HepG2 (cell line): ENCODE measurements around the gene INPP1. TPM values are rescaled to one million over a fixed set of nuclear protein-coding genes. Genes with fewer than 3 reads are reported as not detected.

ENCODE experiments used
- ATF7-NPFF ChIP-seq: sonication (generic); formaldehyde crosslinking; IDR thresholded peaks from 2 replicates; pipeline ENCODE4 v1.8.1; 2023; ENCODE audit warnings: mild to moderate bottlenecking, low read depth, missing genetic modification reagents, moderate library complexity
- BRD4 ChIP-seq: sonication (generic); formaldehyde crosslinking; IDR thresholded peaks from 2 replicates; pipeline ENCODE4 v1.4.0; 2020; ENCODE audit warnings: missing genetic modification reagents
- CBX5 ChIP-seq: sonication (generic); formaldehyde crosslinking; IDR thresholded peaks from 2 replicates; pipeline ENCODE4 v1.4.0; 2020; ENCODE audit warnings: missing genetic modification reagents, borderline replicate concordance
- KLF9 ChIP-seq: IDR thresholded peaks from 2 replicates; pipeline ENCODE4 v1.6.1; 2016; ENCODE audit warnings: low read depth
- SAP130 ChIP-seq: IDR thresholded peaks from 2 replicates; pipeline ENCODE4 v1.6.1; 2016; ENCODE audit warnings: low read depth
- ZBTB7A ChIP-seq: sonication (generic); formaldehyde crosslinking; IDR thresholded peaks from 2 replicates; pipeline ENCODE4 v1.8.0; 2022; ENCODE audit warnings: mild to moderate bottlenecking, missing genetic modification reagents
- ZNF703 ChIP-seq: sonication (generic); formaldehyde crosslinking; IDR thresholded peaks from 2 replicates; pipeline ENCODE4 v1.5.1; 2020; ENCODE audit warnings: missing genetic modification reagents, mild to moderate bottlenecking, moderate library complexity, borderline replicate concordance
- ZNF746 ChIP-seq: sonication (generic); formaldehyde crosslinking; IDR thresholded peaks from 2 replicates; pipeline ENCODE4 v1.8.0; 2022; ENCODE audit warnings: mild to moderate bottlenecking, missing genetic modification reagents
- ZNF773 ChIP-seq: sonication (generic); formaldehyde crosslinking; IDR thresholded peaks from 2 replicates; pipeline ENCODE4 v1.4.0; 2020; ENCODE audit warnings: missing genetic modification reagents, borderline replicate concordance
- polyA plus RNA-seq, 8 experiments: library from polyadenylated mRNA; depleted of rRNA in 3 of 8; stranded (reverse) in 7 of 8; unstranded in 1 of 8; fragments of >200 nt; fragmentation: Illumina TruSeq in 4 of 8; extraction: Trizol in 4 of 8; gene quantifications; 2 replicates each; pipeline versions ENCODE4 v1.2.1 to v1.2.3, GENCODE V29; 2011 to 2016; ENCODE audit warnings: low read depth in 4 of 8, missing spikeins in 1 of 8, mixed read lengths in 1 of 8; ENCODE audit not compliant: insufficient read depth in 1 of 8
- total RNA-seq, 5 experiments: library from RNA; depleted of rRNA; stranded (reverse); fragments of >200 nt; fragmentation: Illumina TruSeq; extraction: Trizol; gene quantifications; 2 replicates each; pipeline ENCODE4 v1.2.3, GENCODE V29; 2016; ENCODE audit warnings: low read depth in 1 of 5
- TF ChIP-seq, protein P1 (sequence below): sonication (generic); formaldehyde crosslinking; IDR thresholded peaks from 2 replicates; pipeline ENCODE4 v1.4.0; 2020; ENCODE audit warnings: missing genetic modification reagents
- TF ChIP-seq, protein P2 (sequence below): sonication (generic); formaldehyde crosslinking; IDR thresholded peaks from 2 replicates; pipeline ENCODE4 v1.4.0; 2020; ENCODE audit warnings: missing genetic modification reagents
- TF ChIP-seq, protein P3 (sequence below): IDR thresholded peaks from 2 replicates; pipeline ENCODE4 v1.6.1; 2016; ENCODE audit warnings: missing genetic modification reagents, missing compliant biosample characterization
- TF ChIP-seq, protein P4 (sequence below): sonication (generic); formaldehyde crosslinking; IDR thresholded peaks from 2 replicates; pipeline ENCODE4 v1.8.0; 2022; ENCODE audit warnings: missing genetic modification reagents, mild to moderate bottlenecking, inconsistent platforms, borderline replicate concordance
- TF ChIP-seq, protein P5 (sequence below): sonication (generic); formaldehyde crosslinking; IDR thresholded peaks from 2 replicates; pipeline ENCODE4 v1.8.1; 2023; ENCODE audit warnings: mild to moderate bottlenecking, missing genetic modification reagents
- TF ChIP-seq, protein P6 (sequence below): sonication (generic); formaldehyde crosslinking; IDR thresholded peaks from 2 replicates; pipeline ENCODE4 v1.4.0; 2020; ENCODE audit warnings: low read depth, missing genetic modification reagents

The INPP1 gene
- total and polyA plus RNA-seq, 2 of the 13 experiments (the other 11 are each of a cell fraction or from before 2014, with no cell fraction given), result 10.0 to 13.3 TPM

DNA sequence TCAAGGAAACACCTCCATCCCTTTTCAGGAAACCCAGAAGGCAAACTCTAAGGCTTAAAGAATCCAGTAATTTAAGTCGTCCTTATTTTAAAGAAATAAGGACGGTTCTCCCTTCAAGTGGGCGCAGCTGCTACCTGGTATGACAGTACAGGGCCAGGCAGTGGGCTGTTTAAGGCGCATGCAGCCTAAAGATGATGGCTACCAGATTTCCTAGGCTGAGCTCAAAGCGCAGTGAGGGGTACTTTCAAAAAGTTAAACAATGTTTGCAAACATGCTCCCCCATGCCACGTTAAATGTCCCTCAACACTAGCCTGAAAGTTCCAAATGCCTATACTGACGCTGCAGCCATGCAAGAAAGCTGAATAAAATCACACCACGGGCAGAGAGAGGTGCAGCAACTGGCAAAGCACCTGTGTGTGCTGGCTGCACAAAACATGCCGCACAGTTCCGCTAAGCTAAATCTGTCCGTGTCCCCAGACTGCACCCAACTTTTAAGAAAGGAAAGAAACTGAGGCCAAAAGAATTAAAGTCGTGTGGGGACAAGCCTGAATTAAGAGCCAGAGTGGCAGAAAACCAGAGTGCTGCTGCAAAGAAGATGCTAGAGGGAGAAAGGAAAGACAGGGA lies 24.3 kb upstream of the INPP1 start (continued):
- TF ChIP-seq, protein P1, sequence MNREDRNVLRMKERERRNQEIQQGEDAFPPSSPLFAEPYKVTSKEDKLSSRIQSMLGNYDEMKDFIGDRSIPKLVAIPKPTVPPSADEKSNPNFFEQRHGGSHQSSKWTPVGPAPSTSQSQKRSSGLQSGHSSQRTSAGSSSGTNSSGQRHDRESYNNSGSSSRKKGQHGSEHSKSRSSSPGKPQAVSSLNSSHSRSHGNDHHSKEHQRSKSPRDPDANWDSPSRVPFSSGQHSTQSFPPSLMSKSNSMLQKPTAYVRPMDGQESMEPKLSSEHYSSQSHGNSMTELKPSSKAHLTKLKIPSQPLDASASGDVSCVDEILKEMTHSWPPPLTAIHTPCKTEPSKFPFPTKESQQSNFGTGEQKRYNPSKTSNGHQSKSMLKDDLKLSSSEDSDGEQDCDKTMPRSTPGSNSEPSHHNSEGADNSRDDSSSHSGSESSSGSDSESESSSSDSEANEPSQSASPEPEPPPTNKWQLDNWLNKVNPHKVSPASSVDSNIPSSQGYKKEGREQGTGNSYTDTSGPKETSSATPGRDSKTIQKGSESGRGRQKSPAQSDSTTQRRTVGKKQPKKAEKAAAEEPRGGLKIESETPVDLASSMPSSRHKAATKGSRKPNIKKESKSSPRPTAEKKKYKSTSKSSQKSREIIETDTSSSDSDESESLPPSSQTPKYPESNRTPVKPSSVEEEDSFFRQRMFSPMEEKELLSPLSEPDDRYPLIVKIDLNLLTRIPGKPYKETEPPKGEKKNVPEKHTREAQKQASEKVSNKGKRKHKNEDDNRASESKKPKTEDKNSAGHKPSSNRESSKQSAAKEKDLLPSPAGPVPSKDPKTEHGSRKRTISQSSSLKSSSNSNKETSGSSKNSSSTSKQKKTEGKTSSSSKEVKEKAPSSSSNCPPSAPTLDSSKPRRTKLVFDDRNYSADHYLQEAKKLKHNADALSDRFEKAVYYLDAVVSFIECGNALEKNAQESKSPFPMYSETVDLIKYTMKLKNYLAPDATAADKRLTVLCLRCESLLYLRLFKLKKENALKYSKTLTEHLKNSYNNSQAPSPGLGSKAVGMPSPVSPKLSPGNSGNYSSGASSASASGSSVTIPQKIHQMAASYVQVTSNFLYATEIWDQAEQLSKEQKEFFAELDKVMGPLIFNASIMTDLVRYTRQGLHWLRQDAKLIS (CRISPR knock-in tag), result 0 out of 2 replicates have a peak, but pooled peaks have one; percentile 6
- TF ChIP-seq KLF9 (CRISPR knock-in tag), result no peak
- no peak for TF ChIP-seq BRD4 (CRISPR knock-in tag)
- TF ChIP-seq, protein P2, sequence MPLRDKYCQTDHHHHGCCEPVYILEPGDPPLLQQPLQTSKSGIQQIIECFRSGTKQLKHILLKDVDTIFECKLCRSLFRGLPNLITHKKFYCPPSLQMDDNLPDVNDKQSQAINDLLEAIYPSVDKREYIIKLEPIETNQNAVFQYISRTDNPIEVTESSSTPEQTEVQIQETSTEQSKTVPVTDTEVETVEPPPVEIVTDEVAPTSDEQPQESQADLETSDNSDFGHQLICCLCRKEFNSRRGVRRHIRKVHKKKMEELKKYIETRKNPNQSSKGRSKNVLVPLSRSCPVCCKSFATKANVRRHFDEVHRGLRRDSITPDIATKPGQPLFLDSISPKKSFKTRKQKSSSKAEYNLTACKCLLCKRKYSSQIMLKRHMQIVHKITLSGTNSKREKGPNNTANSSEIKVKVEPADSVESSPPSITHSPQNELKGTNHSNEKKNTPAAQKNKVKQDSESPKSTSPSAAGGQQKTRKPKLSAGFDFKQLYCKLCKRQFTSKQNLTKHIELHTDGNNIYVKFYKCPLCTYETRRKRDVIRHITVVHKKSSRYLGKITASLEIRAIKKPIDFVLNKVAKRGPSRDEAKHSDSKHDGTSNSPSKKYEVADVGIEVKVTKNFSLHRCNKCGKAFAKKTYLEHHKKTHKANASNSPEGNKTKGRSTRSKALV (CRISPR knock-in tag), result peak; percentile 16; the same call in 1 of the 2 replicates
- TF ChIP-seq, protein P3, sequence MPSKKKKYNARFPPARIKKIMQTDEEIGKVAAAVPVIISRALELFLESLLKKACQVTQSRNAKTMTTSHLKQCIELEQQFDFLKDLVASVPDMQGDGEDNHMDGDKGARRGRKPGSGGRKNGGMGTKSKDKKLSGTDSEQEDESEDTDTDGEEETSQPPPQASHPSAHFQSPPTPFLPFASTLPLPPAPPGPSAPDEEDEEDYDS (CRISPR knock-in tag), result no peak
- TF ChIP-seq ZNF773, result no peak
- TF ChIP-seq CBX5 (CRISPR knock-in tag), result no peak
- TF ChIP-seq ATF7-NPFF, result no peak
- TF ChIP-seq, protein P4, sequence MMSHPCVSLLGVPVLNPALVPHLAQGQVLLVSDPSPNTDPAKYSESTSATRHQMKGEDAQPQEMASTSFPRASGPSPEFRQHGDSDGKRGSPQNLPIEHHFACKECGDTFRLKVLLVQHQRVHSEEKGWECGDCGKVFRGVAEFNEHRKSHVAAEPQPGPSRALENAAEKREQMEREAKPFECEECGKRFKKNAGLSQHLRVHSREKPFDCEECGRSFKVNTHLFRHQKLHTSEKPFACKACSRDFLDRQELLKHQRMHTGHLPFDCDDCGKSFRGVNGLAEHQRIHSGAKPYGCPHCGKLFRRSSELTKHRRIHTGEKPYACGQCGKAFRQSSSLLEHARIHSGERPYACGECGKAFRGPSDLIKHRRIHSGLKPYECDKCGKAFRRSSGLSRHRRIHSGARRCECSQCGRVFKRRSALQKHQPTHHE (CRISPR knock-in tag), result 0 out of 2 replicates have a peak, but pooled peaks have one; percentile 4
- TF ChIP-seq ZBTB7A (CRISPR knock-in tag), result no peak
- TF ChIP-seq ZNF703 (CRISPR knock-in tag), result peak; percentile 45; the same call in 1 of the 2 replicates
- TF ChIP-seq ZNF746 (CRISPR knock-in tag), result peak; percentile 65; the same call in 1 of the 2 replicates
- TF ChIP-seq SAP130 (CRISPR knock-in tag), result no peak; the same call in 1 of the 2 replicates
- TF ChIP-seq, protein P5, sequence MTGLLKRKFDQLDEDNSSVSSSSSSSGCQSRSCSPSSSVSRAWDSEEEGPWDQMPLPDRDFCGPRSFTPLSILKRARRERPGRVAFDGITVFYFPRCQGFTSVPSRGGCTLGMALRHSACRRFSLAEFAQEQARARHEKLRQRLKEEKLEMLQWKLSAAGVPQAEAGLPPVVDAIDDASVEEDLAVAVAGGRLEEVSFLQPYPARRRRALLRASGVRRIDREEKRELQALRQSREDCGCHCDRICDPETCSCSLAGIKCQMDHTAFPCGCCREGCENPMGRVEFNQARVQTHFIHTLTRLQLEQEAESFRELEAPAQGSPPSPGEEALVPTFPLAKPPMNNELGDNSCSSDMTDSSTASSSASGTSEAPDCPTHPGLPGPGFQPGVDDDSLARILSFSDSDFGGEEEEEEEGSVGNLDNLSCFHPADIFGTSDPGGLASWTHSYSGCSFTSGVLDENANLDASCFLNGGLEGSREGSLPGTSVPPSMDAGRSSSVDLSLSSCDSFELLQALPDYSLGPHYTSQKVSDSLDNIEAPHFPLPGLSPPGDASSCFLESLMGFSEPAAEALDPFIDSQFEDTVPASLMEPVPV (CRISPR knock-in tag), result no peak; the same call in 1 of the 2 replicates
- TF ChIP-seq, protein P6, sequence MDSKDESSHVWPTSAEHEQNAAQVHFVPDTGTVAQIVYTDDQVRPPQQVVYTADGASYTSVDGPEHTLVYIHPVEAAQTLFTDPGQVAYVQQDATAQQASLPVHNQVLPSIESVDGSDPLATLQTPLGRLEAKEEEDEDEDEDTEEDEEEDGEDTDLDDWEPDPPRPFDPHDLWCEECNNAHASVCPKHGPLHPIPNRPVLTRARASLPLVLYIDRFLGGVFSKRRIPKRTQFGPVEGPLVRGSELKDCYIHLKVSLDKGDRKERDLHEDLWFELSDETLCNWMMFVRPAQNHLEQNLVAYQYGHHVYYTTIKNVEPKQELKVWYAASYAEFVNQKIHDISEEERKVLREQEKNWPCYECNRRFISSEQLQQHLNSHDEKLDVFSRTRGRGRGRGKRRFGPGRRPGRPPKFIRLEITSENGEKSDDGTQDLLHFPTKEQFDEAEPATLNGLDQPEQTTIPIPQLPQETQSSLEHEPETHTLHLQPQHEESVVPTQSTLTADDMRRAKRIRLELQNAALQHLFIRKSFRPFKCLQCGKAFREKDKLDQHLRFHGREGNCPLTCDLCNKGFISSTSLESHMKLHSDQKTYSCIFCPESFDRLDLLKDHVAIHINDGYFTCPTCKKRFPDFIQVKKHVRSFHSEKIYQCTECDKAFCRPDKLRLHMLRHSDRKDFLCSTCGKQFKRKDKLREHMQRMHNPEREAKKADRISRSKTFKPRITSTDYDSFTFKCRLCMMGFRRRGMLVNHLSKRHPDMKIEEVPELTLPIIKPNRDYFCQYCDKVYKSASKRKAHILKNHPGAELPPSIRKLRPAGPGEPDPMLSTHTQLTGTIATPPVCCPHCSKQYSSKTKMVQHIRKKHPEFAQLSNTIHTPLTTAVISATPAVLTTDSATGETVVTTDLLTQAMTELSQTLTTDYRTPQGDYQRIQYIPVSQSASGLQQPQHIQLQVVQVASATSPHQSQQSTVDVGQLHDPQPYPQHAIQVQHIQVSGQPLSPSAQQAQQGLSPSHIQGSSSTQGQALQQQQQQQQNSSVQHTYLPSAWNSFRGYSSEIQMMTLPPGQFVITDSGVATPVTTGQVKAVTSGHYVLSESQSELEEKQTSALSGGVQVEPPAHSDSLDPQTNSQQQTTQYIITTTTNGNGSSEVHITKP (CRISPR knock-in tag), result no peak
